GM21619 (cell line): ENCODE results near the gene AGO3.
"Not testable (repeated sequence)": the region's sequence is repeated elsewhere in the genome, so short reads cannot be mapped to it uniquely, and the experiment has no call there.

Experiments used
- ATAC-seq: cut with Tn5 transposase; IDR thresholded peaks from one replicate; pipeline ENCODE4 v1.9.1; 2021; ENCODE audit not compliant: unreplicated experiment

AGO3 gene

GRCh38 chr1:36006941-36007500, 76.1 kb downstream of the AGO3 start:
- ATAC-seq = no peak

- no peak for ATAC-seq
These were observed 76.8 kb downstream of the AGO3 start for GRCh38 chr1:36007741-36008140.

- ATAC-seq = no peak
These were observed 77.8 kb downstream of the AGO3 start for GRCh38 chr1:36008546-36009197.

DNA sequence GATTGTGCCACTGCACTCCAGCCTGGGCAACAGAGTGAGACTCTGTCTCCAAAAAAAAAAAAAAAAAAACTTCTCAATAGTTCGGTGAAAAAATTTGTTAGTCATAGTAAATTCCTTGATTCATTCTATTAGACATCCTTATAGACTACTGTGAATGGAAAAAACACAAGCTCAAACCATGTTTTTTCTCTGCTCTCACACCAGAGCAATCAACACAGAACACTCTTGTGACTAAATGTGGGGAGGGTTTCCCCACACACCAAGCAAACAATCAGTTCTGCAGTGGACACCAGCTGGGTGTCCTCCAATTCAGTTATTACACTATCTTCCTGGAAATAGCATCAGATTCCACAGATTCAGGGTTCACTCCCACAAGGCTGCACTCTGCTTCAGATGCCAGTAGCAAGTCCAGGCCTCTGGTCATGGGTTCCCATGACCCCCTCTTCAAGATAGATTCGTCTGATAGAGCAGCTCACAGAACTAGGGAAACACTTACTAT, 83.9 kb downstream of the AGO3 start:
- ATAC-seq = no peak

- no peak for ATAC-seq
These were observed 85.8 kb downstream of the AGO3 start for GRCh38 chr1:36016686-36017085.

GRCh38 chr1:36023098-36023769, 92.3 kb downstream of the AGO3 start:
- peak; percentile 84 for ATAC-seq

- not testable (repeated sequence) for ATAC-seq
These were observed 93.1 kb downstream of the AGO3 start for GRCh38 chr1:36024024-36024423.

DNA sequence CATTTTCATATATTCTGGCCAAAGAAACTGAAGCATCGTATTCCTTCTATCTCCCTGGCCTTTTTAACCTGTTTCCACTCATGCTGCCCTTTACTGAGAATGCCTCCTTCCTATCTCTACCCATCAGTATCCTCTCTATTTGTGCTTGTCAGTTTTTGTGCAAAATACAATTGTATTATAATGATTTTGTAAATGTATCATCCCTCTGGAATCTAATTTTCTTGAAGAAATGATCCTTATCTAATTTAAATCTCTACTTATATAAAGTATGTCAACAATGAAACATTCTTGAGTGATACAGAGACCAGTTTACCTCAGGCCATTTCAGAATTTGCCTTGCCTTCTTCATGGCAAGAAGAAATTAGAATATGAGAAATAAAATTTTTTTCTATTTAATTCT, 93.9 kb downstream of the AGO3 start:
- ATAC-seq = no peak

DNA sequence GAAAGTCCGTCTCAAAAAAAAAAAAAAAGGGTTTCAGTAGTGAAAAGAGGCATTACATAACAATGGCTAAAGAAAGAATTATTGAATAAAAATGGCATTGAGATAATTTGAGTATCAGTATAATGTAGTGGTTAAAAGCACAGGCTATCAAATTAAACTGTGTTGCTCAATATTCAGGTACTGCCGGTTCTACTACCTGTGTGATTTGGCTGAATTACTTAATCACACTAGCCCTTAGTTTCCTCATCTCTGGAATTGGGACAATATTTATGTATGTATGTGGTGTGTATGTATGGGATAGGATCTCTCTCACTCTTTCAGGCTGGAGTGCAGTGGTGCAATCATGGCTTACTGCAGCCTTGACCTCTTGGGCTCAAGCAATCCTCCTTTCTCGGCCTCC, 96.9 kb downstream of the AGO3 start:
- no peak for ATAC-seq

GRCh38 chr1:36031441-36031840, 100.5 kb downstream of the AGO3 start:
- no peak for ATAC-seq

- no peak for ATAC-seq
These were observed 103.8 kb downstream of the AGO3 start for GRCh38 chr1:36034692-36035091.

- no peak for ATAC-seq
These were observed 104.2 kb downstream of the AGO3 start for GRCh38 chr1:36035154-36035553.

GRCh38 chr1:36040238-36040637, 109.3 kb downstream of the AGO3 start:
- ATAC-seq = no peak

- ATAC-seq = no peak
These were observed 120.9 kb downstream of the AGO3 start for GRCh38 chr1:36051821-36052220.

DNA sequence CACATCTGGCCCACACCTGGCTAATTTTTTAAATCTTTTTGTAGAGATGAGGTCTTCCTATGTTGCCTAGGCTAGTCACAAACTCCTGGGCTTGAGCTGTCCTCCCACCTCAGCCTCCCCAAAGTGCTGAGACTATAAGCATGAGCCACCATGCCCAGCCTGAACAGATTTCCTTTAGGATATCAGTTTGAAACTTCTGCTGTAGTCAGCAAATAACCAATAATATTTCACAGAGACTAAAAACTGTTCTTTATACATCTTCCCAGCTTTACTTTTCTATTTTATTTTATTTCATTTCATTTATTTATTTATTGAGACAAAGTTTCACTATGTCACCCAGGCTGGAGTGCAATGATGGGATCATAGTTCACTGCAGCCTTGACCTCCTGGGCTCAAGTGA, 123.1 kb downstream of the AGO3 start:
- no peak for ATAC-seq

GRCh38 chr1:36055706-36056105, 124.8 kb downstream of the AGO3 start:
- ATAC-seq = no peak

DNA sequence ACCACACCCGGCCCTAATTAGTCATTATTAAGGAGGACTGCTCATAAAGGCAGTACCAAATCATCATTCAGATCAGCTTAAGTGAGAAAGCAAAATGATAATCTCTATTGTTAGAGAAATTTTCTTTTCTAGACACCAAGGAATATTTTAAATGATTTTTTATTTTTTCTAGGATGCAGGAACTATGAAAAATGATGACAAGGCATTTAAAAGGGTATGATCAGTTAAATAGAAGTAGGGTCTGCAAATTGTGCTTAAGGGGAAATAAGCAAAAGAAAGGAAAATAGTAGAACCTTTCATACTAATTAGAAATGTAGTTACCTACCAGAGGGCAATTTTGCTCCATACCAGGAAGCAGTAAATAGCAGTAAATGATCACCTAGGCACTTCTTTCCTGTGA, 131.4 kb downstream of the AGO3 start:
- no peak for ATAC-seq

DNA sequence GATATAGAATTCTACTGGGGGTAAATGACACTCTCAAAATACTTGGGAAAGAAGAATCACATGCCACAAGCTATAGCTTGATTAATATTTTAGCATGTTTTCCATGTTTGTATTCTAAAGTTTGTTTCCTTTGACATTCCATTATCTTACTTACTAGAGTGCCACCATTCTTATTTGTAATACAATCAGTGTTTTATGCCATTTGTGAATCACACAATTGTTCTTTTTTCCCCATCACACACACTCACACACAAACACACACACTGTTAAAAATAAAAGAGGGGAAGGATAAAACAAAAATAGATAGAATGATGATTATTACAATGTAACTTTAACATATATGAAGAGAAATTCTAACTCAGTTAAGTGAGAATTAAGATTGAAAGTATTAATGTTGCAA, 137.0 kb downstream of the AGO3 start:
- no peak for ATAC-seq

DNA sequence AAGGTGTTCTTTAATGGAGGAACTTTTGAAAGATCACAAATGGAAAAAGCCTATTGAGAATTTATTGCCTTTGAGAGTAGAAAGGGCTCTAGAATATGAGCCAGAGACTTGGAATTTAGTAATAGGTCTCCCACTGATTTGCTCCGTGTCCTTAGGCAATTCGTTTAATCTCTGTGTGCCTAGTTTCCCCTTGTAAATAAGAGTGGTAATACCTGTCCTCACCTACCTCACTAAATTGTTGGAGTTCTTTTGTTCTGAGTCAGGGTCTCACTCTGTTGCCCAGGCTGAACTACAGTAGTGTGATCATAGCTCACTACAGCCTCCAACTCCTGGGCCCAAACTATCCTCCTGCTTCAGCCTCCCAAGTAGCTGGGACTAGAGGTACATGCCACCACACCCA, 138.0 kb downstream of the AGO3 start:
- no peak for ATAC-seq

- ATAC-seq = no peak
These were observed 139.4 kb downstream of the AGO3 start for GRCh38 chr1:36070349-36070748.

- ATAC-seq = no peak
These were observed 146.2 kb downstream of the AGO3 start for GRCh38 chr1:36076979-36077573.

DNA sequence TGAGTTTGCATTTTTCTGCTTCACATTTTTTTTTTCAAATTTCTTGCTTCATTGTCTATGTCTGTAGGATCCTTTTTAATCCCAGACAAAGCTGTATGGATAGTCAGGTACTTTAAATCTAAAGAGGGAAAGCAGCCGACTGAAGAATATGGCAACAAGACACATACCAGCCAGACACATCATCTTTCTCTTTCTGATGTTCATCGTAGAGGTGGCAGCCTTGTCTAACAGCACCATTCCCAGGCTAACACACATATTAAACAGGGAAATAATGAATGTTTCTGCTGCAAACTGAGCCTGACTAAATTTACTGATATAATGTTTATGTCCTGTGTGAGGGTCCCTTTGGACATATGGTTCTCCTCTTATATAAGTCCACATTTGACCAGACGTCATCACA, 149.3 kb downstream of the AGO3 start:
- ATAC-seq = no peak
